Hair follicular keratinocyte (primary cell): ENCODE results near the gene CFHR3. TPM values are rescaled to one million over a fixed set of nuclear protein-coding genes. Genes with fewer than 3 reads are reported as not detected.

Experiments used
- total RNA-seq: library from RNA; depleted of rRNA; stranded (reverse); fragments of >200 nt; gene quantifications from 2 replicates; pipeline ENCODE4 v1.2.3, GENCODE V29; 2015

Gene CFHR3
- not detected in 2 replicates for total RNA-seq

DNA sequence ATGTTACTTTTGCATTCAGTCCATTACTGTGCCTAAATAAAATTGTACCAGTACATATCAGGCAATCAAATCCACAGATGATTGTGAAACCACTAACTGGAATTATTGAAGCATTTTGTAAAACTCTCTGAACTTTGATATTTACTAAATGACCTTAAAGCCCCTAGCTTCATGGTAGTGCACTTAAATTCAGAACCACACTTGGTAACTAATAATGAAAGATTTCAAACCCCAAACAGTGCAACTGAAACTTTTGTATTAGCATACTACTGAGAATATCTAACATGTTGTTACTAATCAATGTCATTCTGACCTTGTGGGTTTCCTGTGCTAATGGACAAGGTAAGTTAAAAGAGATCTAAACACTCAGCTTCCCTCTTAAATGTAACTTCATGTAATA lies at the start of gene CFHR3:
Gene CFHR3, plus strand, starts transcription at position 238 of the 400 bp plus-strand sequence. Its CDS starts 47 bp downstream, at position 285.

DNA sequence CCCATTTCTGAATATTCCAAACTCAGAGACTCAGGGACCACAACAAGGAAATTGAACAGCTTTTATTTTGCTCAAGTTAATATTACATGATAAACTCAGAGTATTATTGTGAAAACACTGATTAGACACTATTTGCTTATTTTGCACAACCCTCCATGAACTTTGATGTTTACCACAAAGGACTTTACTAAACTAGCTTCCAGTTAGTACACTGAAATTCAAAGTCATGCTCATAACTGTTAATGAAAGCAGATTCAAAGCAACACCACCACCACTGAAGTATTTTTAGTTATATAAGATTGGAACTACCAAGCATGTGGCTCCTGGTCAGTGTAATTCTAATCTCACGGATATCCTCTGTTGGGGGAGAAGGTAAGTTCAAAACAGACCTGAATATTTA lies 44.9 kb downstream of the CFHR3 start, which contains the start of gene CFHR1:
Gene CFHR1, plus strand, starts transcription at position 201 of the 400 bp plus-strand sequence. Its CDS starts 114 bp downstream, at position 315.

Other genes with a start within 250 kb of the CFHR3 start
- gene KCNT2, start 166.4 kb upstream of the CFHR3 start, total RNA-seq = 0.08 TPM in 1 of 2 replicates, not detected in the other
- gene CFH, start 122.8 kb upstream of the CFHR3 start, total RNA-seq = 1.4 and 5.5 TPM in 2 replicates
- gene CFHR1, start 44.9 kb downstream of the CFHR3 start, total RNA-seq = not detected in 2 replicates
- not detected in 2 replicates for gene CFHR4, start 113.2 kb downstream of the CFHR3 start, total RNA-seq
- gene CFHR2, start 168.9 kb downstream of the CFHR3 start, total RNA-seq = not detected in 2 replicates
- gene CFHR5, start 202.7 kb downstream of the CFHR3 start, total RNA-seq = not detected in 2 replicates